RWPE2 (cell line): ENCODE results near the gene C19orf81.
A peak's percentile ranks its signal among the peaks of the same experiment; 100 is the strongest.

Experiments used
- ATAC-seq: fragments of 200-7000 bp; cut with Tn5 transposase; 3 replicates; pipeline ENCODE4 v1.9.1; 2021; ENCODE audit warnings: low read depth
- DNase-seq: peaks from one replicate; pipeline ENCODE4 v3.0.0-alpha.2; 2020; ENCODE audit warnings: low spot score
- H3K27ac ChIP-seq: fragments of 450-650 bp; 2 replicates; pipeline ENCODE4 v1.5.1; 2017; ENCODE audit warnings: mild to moderate bottlenecking; ENCODE audit not compliant: poor library complexity, severe bottlenecking
- H3K27me3 ChIP-seq: fragments of 250-450 bp; sonication (Bioruptor Pico); 2 replicates; pipeline ENCODE4 v1.5.1; 2021; ENCODE audit warnings: mild to moderate bottlenecking, moderate library complexity; ENCODE audit not compliant: insufficient read depth, poor library complexity, severe bottlenecking
- H3K36me3 ChIP-seq: fragments of 250-450 bp; sonication (Bioruptor Pico); 2 replicates; pipeline ENCODE4 v1.5.1; 2020; ENCODE audit warnings: low read depth, mild to moderate bottlenecking, moderate library complexity
- H3K4me1 ChIP-seq: fragments of 250-450 bp; sonication (Bioruptor Pico); 2 replicates; pipeline ENCODE4 v1.5.1; 2021; ENCODE audit warnings: mild to moderate bottlenecking, moderate library complexity; ENCODE audit not compliant: insufficient read depth, poor library complexity, severe bottlenecking
- H3K4me3 ChIP-seq: fragments of 250-450 bp; sonication (Bioruptor Pico); 2 replicates; pipeline ENCODE4 v1.5.1; 2021; ENCODE audit warnings: mild to moderate bottlenecking, moderate library complexity; ENCODE audit not compliant: severe bottlenecking
- H3K9me3 ChIP-seq: fragments of 250-450 bp; sonication (Bioruptor Pico); 2 replicates; pipeline ENCODE4 v1.5.1; 2021; ENCODE audit warnings: mild to moderate bottlenecking, moderate library complexity; ENCODE audit not compliant: severe bottlenecking
- TF ChIP-seq, protein P1 (sequence below): fragments of 450-650 bp; IDR thresholded peaks from one replicate; pipeline ENCODE4 v1.5.1; 2017; ENCODE audit warnings: mild to moderate bottlenecking, moderate library complexity; ENCODE audit not compliant: poor library complexity, severe bottlenecking

Gene C19orf81

GRCh38 chr19:50702158-50702870, 53.1 kb downstream of the C19orf81 start:
- no peaks in the 10 kb centered on the region for H3K4me1 ChIP-seq
- ATAC-seq = no peak; the same call in 2 of the 3 replicates
- no peak overlapping the region for H3K27ac ChIP-seq
- no peaks in the 10 kb centered on the region for H3K9me3 ChIP-seq
- peaks cover 4% of the 10 kb centered on the region for H3K27me3 ChIP-seq
- H3K36me3 ChIP-seq = no peaks in the 10 kb centered on the region
- H3K4me3 ChIP-seq = peak overlapping the region; percentile 4
- DNase-seq = no peak
- TF ChIP-seq, protein P1, sequence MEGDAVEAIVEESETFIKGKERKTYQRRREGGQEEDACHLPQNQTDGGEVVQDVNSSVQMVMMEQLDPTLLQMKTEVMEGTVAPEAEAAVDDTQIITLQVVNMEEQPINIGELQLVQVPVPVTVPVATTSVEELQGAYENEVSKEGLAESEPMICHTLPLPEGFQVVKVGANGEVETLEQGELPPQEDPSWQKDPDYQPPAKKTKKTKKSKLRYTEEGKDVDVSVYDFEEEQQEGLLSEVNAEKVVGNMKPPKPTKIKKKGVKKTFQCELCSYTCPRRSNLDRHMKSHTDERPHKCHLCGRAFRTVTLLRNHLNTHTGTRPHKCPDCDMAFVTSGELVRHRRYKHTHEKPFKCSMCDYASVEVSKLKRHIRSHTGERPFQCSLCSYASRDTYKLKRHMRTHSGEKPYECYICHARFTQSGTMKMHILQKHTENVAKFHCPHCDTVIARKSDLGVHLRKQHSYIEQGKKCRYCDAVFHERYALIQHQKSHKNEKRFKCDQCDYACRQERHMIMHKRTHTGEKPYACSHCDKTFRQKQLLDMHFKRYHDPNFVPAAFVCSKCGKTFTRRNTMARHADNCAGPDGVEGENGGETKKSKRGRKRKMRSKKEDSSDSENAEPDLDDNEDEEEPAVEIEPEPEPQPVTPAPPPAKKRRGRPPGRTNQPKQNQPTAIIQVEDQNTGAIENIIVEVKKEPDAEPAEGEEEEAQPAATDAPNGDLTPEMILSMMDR = no peak

GRCh38 chr19:50702871-50703829, 53.9 kb downstream of the C19orf81 start:
- TF ChIP-seq, protein P1 = no peak
- peaks cover 4% of the 10 kb centered on the region for H3K27me3 ChIP-seq
- ATAC-seq = peak; percentile 54; the same call in 2 of the 3 replicates
- H3K36me3 ChIP-seq = no peaks in the 10 kb centered on the region
- DNase-seq = no peak
- no peaks in the 10 kb centered on the region for H3K4me1 ChIP-seq
- H3K27ac ChIP-seq = no peak overlapping the region
- H3K9me3 ChIP-seq = no peaks in the 10 kb centered on the region
- peak overlapping the region; percentile 4 for H3K4me3 ChIP-seq

DNA sequence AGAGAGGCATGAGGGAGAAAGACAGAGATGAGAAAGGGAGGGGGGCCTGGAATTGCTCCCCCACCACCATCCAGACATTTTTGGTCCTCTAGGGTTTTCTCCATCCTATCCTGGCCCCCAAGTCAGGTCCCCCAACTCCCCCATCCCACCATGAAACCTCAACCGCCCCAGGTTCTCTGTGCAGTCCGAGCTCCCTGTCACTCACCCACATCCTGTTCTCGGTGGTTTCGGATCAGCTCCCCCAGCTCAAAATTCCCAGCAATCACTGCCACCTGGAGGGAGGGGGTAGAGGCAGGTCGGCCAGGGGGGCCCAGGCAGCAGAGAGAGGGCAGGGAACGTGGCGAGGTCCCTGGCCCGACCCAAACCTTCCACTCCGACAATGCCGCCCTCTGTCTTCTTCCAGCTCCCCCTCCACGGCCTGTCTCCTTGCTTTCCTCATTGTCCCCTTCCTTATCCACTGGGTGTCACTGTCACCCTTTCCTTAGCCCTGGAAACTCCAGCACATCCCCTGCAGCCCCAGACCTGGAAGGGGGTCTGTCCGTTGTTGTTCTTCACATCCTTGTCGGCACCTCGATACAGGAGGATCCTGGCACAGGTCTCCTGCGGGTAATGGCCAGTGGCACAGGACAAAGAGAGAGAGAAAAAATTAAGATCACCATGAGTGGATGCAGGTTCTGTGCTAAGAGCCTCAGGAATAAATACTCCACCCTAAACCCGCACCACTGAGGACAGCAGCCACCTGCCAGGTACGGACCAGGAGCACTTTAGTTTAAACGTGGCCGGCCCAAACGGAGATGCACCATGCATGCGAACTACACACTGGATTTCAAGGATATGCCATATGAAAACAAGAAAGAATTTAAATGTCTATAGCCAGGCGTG, 54.9 kb downstream of the C19orf81 start:
- TF ChIP-seq, protein P1 = peak; percentile 15
- Histone ChIP-seq H3K4me1 (no peaks in the 10 kb centered on the region), H3K36me3 (no peaks in the 10 kb centered on the region), H3K27me3 (peaks cover 4% of the 10 kb centered on the region), H3K4me3 (no peak overlapping the region), H3K27ac (no peak overlapping the region), H3K9me3 (no peaks in the 10 kb centered on the region)
- DNase-seq = no peak
- ATAC-seq = no peak

GRCh38 chr19:50705422-50706019, 56.3 kb downstream of the C19orf81 start:
- no peaks in the 10 kb centered on the region for H3K9me3 ChIP-seq
- H3K36me3 ChIP-seq = no peaks in the 10 kb centered on the region
- DNase-seq (no peak), ATAC-seq (peak; percentile 92)
- no peak overlapping the region for H3K4me3 ChIP-seq
- H3K27me3 ChIP-seq = peaks cover 4% of the 10 kb centered on the region
- H3K4me1 ChIP-seq = no peaks in the 10 kb centered on the region
- TF ChIP-seq, protein P1 = peak; percentile 85
- H3K27ac ChIP-seq = no peak overlapping the region
